HG02678 (cell line): Measurements from ENCODE around the gene RAET1L.
"Not testable (repeated sequence)": the region's sequence is repeated elsewhere in the genome, so short reads cannot be mapped to it uniquely, and the experiment has no call there.

Experiments
- ATAC-seq: cut with Tn5 transposase; IDR thresholded peaks from one replicate; pipeline ENCODE4 v1.9.1; 2021; ENCODE audit warnings: mild to moderate bottlenecking, moderate library complexity; ENCODE audit not compliant: unreplicated experiment

Gene RAET1L

GRCh38 chr6:149995971-149996370, 29.4 kb downstream of the RAET1L start:
- no peak for ATAC-seq

GRCh38 chr6:149995235-149995750, 30.0 kb downstream of the RAET1L start:
- ATAC-seq = no peak

DNA sequence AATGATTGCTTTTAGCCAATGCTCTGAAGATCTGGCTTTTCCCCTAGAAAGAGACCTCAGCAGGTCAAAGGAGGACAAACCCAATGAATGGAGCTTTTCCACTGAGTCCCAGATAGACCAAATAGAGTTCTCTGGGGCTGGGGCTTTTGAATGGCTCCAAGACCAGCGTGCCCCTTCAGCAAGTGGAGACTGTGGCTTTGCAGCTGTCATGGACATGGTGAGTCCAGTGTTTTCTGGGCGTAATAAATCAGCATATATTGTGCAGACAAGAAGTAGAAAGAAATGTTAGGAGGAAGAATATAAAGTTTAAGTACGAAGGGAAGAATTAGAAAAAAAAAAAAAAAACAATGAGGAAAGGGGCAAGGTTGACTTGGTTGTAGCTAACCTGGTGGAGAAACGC, 33.5 kb downstream of the RAET1L start:
- ATAC-seq = no peak

DNA sequence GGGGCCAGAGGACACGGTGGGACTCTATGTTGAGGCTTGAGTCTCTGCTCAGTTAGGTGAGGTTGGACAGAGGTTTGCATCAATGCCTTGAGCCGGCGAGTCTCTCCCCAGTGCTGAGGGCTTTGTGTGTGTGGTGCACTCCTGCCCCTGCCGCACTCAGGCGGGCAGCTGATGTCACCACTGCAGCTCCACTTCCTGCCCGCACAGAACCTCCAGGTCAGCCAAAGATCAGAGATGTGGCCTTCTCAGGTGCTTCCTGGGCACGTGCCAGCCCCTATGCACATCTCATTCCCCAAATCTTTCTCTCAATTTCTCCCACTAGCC, 33.9 kb downstream of the RAET1L start:
- ATAC-seq = not testable (repeated sequence)

DNA sequence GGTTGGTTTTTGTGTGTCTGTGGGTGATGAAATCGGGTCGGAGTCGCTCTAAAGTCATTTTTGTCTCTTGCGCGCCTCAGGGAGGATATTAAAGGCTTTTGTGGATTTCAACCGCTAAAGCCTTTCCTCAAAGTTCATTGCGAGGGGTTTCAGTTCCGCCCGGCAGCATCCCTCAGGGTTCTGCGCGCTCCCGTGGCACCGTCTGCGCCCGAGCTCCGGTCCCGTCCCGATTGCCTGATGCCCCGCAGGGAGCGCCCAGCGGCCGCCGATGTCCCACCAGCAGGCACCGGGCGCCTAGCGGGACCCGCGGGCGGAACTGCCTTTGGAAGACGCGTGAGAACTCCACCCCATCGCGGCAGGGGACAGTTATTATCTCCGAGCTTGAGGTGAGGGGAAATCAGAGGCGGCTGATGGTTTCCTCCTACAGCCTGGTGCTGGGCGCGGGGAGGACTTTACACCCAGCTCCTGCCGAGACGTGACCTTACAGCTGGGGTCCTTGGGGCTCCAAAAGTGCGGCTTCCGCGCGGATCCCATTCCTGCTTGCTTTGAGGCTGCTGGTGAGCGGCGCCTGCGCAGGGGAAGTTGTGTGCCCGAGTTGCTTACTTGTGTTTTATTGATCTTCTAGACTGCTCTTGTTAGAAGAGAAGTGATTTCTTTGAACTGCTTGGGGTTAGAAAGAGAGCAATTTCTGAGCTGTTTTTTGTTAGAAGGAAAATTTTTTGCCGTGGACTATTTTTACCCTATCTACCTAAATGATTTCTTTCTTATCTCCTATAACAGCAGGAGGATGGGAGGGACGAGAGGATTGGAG, 34.5 kb downstream of the RAET1L start:
- no peak for ATAC-seq

DNA sequence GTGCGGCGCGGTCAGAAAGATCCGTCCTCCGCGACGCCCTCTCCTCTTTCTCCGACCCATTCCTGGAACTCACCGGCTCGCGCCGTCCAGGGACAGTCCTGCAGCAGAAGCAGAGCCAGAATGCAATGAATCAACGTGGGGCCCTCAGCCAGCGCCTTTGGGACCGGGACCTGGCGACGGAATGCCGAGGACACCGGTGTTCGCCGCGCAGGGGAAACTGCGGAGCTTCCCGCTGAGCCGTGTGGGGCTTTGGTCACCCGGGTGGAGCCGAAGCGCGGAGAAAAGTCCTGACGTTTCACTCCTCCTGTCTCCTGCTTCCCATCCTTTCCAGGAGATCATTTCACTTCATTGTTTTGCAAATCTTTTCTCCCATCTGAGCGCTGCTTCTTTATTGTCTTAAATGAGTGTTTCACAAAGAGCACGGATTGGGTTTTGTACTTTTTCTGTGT, 35.1 kb downstream of the RAET1L start:
- ATAC-seq = no peak

- ATAC-seq = no peak
These were observed 36.6 kb downstream of the RAET1L start for GRCh38 chr6:149988550-149989346.

- ATAC-seq = no peak
These were observed 37.7 kb downstream of the RAET1L start for GRCh38 chr6:149987602-149988107.

- no peak for ATAC-seq
These were observed 39.8 kb downstream of the RAET1L start for GRCh38 chr6:149985481-149985937.

GRCh38 chr6:149984773-149985172, 40.6 kb downstream of the RAET1L start:
- ATAC-seq = no peak

- ATAC-seq = no peak
These were observed 42.2 kb downstream of the RAET1L start for GRCh38 chr6:149983145-149983544.

GRCh38 chr6:149979293-149979692, 46.0 kb downstream of the RAET1L start:
- ATAC-seq = no peak

DNA sequence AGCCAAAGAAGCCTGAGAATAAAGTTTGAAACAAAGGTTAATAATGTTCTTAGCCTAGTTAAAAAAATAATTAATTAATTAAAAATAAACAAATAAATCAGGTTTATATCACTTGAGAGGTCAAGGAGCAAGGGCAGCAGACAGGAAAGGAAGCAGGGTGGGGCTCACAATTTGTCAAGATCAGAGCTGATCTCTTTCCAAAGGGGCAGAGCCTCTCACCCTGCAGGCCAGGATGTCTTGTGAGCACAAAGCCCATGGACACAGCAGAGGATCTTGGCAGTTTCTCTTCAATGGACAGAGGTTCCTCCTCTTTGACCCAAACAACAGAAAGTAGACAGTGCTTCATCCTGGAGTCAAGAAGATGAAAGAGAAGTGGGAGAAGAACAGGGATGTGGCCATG, 46.7 kb downstream of the RAET1L start:
- no peak for ATAC-seq

DNA sequence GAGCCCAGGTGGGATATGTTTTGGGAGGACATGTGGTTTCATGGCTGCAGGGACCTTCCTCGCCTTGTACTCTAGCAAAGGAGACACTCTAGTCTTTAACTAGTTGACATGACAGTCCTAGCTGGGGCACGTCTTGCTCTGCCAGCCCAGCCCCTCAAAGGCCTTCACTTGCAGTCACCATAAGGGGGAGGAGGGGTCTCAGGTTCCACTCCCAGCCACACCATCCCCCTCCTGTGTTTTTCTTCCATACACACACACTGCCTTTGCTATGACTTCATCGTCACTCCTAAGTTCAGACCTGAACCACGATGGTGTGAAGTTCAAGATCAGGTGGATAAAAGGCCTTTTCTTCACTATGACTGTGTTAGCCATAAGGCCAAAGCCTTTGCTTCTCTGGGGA, 48.1 kb downstream of the RAET1L start:
- ATAC-seq = no peak

GRCh38 chr6:149975400-149975799, 49.9 kb downstream of the RAET1L start:
- no peak for ATAC-seq

- no peak for ATAC-seq
These were observed 50.5 kb downstream of the RAET1L start for GRCh38 chr6:149974825-149975224.

DNA sequence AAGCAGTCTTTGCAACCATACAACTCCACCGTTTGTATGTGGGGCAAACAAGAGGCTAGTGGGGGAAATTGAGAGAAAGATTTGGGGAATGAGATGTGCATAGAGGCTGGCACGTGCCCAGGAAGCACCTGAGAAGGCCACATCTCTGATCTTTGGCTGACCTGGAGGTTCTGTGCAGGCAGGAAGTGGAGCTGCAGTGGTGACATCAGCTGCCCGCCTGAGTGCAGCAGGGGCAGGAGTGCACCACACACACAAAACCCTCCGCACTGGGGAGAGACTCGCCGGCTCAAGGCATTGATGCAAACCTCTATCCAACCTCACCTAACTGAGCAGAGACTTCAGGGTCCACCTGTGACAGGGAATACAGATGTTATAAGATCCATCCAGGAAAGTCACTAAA, 50.9 kb downstream of the RAET1L start:
- ATAC-seq = not testable (repeated sequence)

DNA sequence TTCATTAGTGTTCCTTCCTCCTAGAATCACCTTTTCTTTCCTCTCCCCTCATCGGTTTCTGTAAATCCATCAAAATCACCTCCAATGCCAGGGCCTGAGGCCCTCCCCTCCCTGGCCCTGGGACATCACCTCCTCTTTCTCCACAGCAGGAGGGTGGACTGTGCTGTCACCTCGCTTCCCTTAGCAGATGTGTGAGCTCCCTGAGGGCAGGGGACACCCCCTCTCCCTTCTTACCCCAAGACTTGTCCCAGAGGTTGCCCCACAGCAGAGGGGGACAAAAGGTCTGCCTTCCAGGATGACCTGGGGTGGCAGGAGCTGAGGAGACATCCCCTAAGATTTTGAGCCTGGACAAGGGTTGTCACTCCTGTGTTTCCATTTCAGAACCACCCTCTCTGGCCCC, 55.7 kb downstream of the RAET1L start:
- ATAC-seq = no peak

DNA sequence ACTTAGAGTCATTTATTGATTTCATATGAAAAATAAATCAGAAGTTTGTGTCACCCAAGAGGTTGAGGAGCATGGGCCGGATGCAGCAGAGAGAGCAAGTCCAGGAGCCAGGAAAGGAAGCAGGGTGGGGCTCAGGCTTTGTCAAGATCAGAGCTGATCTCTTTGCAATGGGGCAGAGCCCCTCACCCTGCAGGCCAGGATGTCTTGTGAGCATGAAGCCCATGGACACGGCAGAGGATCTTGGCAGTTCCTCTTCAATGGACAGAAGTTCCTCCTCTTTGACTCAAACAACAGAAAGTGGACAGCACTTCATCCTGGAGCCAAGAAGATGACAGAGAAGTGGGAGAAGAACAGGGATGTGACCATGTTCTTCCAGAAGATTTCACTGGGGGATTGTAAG, 56.4 kb downstream of the RAET1L start:
- ATAC-seq = not testable (repeated sequence)
